OCI-LY3 (cell line): ENCODE measurements around the gene CHGA.

Experiments
- EZH2phosphoT487 ChIP-seq: fragments of 200-600 bp; shearing (Covaris generic); IDR thresholded peaks from 2 replicates; pipeline ENCODE4 v1.6.1; 2018; ENCODE audit warnings: antibody characterized with exemption, mixed run types, low read depth
- TF ChIP-seq, protein P1 (sequence below): fragments of 200-600, 300-600 bp; sonication (generic); IDR thresholded peaks from 2 replicates; pipeline ENCODE4 v1.5.1; 2014; ENCODE audit warnings: antibody characterized with exemption, low read length, low read depth

DNA sequence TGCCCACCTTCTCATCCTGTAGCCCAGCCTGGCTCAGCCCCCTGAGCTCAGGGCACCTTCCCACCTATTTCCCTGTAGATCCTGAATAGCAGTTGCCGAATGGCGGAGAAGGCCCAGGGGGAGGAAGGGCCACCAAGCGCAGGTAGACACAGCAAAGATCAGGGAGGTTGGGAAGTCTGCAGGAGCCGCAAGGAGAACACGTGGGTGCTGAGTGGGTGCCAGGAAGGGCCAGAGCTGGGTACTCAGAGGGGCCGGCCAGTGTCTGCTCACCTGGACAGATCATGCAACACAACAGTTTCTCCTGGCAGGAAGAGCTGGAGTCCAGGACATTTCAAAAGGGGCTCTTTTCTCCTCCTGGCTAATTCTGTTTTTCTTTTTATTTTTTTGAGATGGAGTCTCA lies 30.6 kb downstream of the CHGA start:
- TF ChIP-seq, protein P1, sequence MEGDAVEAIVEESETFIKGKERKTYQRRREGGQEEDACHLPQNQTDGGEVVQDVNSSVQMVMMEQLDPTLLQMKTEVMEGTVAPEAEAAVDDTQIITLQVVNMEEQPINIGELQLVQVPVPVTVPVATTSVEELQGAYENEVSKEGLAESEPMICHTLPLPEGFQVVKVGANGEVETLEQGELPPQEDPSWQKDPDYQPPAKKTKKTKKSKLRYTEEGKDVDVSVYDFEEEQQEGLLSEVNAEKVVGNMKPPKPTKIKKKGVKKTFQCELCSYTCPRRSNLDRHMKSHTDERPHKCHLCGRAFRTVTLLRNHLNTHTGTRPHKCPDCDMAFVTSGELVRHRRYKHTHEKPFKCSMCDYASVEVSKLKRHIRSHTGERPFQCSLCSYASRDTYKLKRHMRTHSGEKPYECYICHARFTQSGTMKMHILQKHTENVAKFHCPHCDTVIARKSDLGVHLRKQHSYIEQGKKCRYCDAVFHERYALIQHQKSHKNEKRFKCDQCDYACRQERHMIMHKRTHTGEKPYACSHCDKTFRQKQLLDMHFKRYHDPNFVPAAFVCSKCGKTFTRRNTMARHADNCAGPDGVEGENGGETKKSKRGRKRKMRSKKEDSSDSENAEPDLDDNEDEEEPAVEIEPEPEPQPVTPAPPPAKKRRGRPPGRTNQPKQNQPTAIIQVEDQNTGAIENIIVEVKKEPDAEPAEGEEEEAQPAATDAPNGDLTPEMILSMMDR: no peak
- no peak for TF ChIP-seq EZH2phosphoT487
